ENCODE results near the gene EML4. TPM values are rescaled to one million over a fixed set of nuclear protein-coding genes. Genes with fewer than 3 reads are reported as not detected.
A peak's percentile ranks its signal among the peaks of the same experiment; 100 is the strongest.

The EML4 gene
- total RNA-seq, 1 experiment from 2014 or later = 68.2 TPM

GRCh38 chr2:42195559-42195958, 26.4 kb downstream of the EML4 start:
- no peak for DNase-seq
- peaks cover 5% of the 10 kb centered on the region for H3K36me3 Mint-ChIP-seq (ENCODE audit: insufficient read depth, unreplicated experiment)
- H3K27ac Mint-ChIP-seq (ENCODE audit: unreplicated experiment) = no peak overlapping the region
- no peaks in the 10 kb centered on the region for H3K27me3 Mint-ChIP-seq (ENCODE audit: unreplicated experiment)
- H3K4me1 Mint-ChIP-seq (ENCODE audit: low read depth, unreplicated experiment) = peaks cover 72% of the 10 kb centered on the region
- intact Hi-C loops (cut with micrococcal nuclease; ENCODE audit: unreplicated experiment) = loop anchor here (5.0 kb wide), 1 partner anchor 78 kb away; no protein-coding TSS in a partner anchor
- H3K4me3 Mint-ChIP-seq (ENCODE audit: low read depth, unreplicated experiment) = no peak overlapping the region
- H3K9me3 Mint-ChIP-seq (ENCODE audit: low read depth, unreplicated experiment) = peaks cover 6% of the 10 kb centered on the region
- CTCF ChIA-PET = interaction anchor here (1.0 to 2.5 kb wide), 6 partner anchors 9 to 335 kb away, joined by 3 to 7 read pairs (median 4); no protein-coding TSS in a partner anchor
- no TSS peak for BruUV-seq (replicated peaks)
- TF ChIP-seq CTCF (IDR thresholded peaks at IDR 0.05; ENCODE audit: unreplicated experiment) = no peak

GRCh38 chr2:42196070-42196402, 26.9 kb downstream of the EML4 start:
- peaks cover 6% of the 10 kb centered on the region for H3K9me3 Mint-ChIP-seq (ENCODE audit: low read depth, unreplicated experiment)
- CTCF ChIA-PET = interaction anchor here (1.0 to 2.5 kb wide), 6 partner anchors 8 to 336 kb away, joined by 3 to 7 read pairs (median 4); no protein-coding TSS in a partner anchor
- H3K4me3 Mint-ChIP-seq (ENCODE audit: low read depth, unreplicated experiment) = no peak overlapping the region
- DNase-seq = no peak
- no peak overlapping the region for H3K27ac Mint-ChIP-seq (ENCODE audit: unreplicated experiment)
- no TSS peak for BruUV-seq (replicated peaks)
- no peaks in the 10 kb centered on the region for H3K27me3 Mint-ChIP-seq (ENCODE audit: unreplicated experiment)
- no peak for TF ChIP-seq CTCF (IDR thresholded peaks at IDR 0.05; ENCODE audit: unreplicated experiment)
- H3K36me3 Mint-ChIP-seq (ENCODE audit: insufficient read depth, unreplicated experiment) = peaks cover 5% of the 10 kb centered on the region
- peaks cover 68% of the 10 kb centered on the region for H3K4me1 Mint-ChIP-seq (ENCODE audit: low read depth, unreplicated experiment)
- intact Hi-C loops (cut with micrococcal nuclease; ENCODE audit: unreplicated experiment) = loop anchor here (1.0 to 5.0 kb wide), 2 partner anchors 79 to 100 kb away; no protein-coding TSS in a partner anchor

- CTCF ChIA-PET = interaction anchor here (1.0 to 2.5 kb wide), 4 partner anchors 8 to 336 kb away, joined by 3 to 7 read pairs (median 4); no protein-coding TSS in a partner anchor
- Mint-ChIP-seq H3K4me1 (ENCODE audit: low read depth, unreplicated experiment) (peaks cover 62% of the 10 kb centered on the region), H3K27ac (ENCODE audit: unreplicated experiment) (peak overlapping the region; percentile 45), H3K27me3 (ENCODE audit: unreplicated experiment) (no peaks in the 10 kb centered on the region), H3K9me3 (ENCODE audit: low read depth, unreplicated experiment) (peaks cover 6% of the 10 kb centered on the region), H3K4me3 (ENCODE audit: low read depth, unreplicated experiment) (no peak overlapping the region), H3K36me3 (ENCODE audit: insufficient read depth, unreplicated experiment) (peaks cover 5% of the 10 kb centered on the region)
- peak; percentile 47 for TF ChIP-seq CTCF (IDR thresholded peaks at IDR 0.05; ENCODE audit: unreplicated experiment)
- BruUV-seq (replicated peaks) = no TSS peak
- peak; percentile 47 for DNase-seq
- intact Hi-C loops (cut with micrococcal nuclease; ENCODE audit: unreplicated experiment) = loop anchor here (1.0 to 5.0 kb wide), 2 partner anchors 79 to 100 kb away; no protein-coding TSS in a partner anchor
Observed at GRCh38 chr2:42196403-42197267, 27.5 kb downstream of the EML4 start.

- Mint-ChIP-seq H3K4me1 (ENCODE audit: low read depth, unreplicated experiment) (peaks cover 51% of the 10 kb centered on the region), H3K4me3 (ENCODE audit: low read depth, unreplicated experiment) (no peak overlapping the region), H3K9me3 (ENCODE audit: low read depth, unreplicated experiment) (peaks cover 6% of the 10 kb centered on the region), H3K27ac (ENCODE audit: unreplicated experiment) (no peak overlapping the region), H3K36me3 (ENCODE audit: insufficient read depth, unreplicated experiment) (peaks cover 5% of the 10 kb centered on the region), H3K27me3 (ENCODE audit: unreplicated experiment) (no peaks in the 10 kb centered on the region)
- no peak for TF ChIP-seq CTCF (IDR thresholded peaks at IDR 0.05; ENCODE audit: unreplicated experiment)
- BruUV-seq (replicated peaks) = no TSS peak
- intact Hi-C loops (cut with micrococcal nuclease; ENCODE audit: unreplicated experiment) = loop anchor here (5.0 kb wide), 1 partner anchor 80 kb away; no protein-coding TSS in a partner anchor
- no peak for DNase-seq
- CTCF ChIA-PET = no interaction called here
Observed at GRCh38 chr2:42197792-42198191, 28.6 kb downstream of the EML4 start.

Data from Calu3 (cell line).